Right lung (tissue), 5 donors: ENCODE results near the gene FLRT2. TPM values are rescaled to one million over a fixed set of nuclear protein-coding genes. Genes with fewer than 3 reads are reported as not detected.
A peak's percentile ranks its signal among the peaks of the same experiment; 100 is the strongest.

Source experiments
- DNase-seq, 2 donors: peaks; one replicate each; pipeline ENCODE4 v3.0.0-alpha.2; 2013
- polyA plus RNA-seq, 5 donors: library from polyadenylated mRNA; unstranded; fragments of 120-200 nt; gene quantifications; one replicate each; pipeline versions ENCODE4 v1.2.1 to v1.2.3, GENCODE V29; 2013; ENCODE audit warnings: inconsistent platforms in 1 of 5, low replicate concordance in 1 of 5; ENCODE audit not compliant: insufficient read length in 5 of 5, insufficient read depth in 1 of 5

FLRT2 gene
- polyA plus RNA-seq, 5 donors: 30.7 to 49.4 (median 44.5) TPM

GRCh38 chr14:85554106-85554505, 24.2 kb downstream of the FLRT2 start:
- DNase-seq: no peak

DNA sequence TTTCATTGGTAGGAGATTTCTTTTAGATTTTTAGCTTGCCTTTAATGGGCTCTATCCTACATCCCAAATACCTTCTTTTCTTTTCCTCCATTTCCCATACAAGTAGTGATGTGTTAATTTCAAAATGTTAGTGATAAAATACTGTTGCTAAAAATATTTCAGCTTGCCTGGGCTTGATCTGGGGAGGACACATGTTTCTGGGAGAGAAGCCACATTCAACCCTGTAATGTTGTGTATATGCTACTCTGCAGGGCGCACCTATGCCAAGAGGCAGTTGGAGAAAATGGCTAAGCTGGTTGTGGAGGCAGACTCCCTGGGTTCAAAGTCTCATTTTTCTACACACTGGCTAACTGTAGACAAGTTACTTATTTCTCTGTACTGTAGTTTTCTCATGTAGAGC, 26.3 kb downstream of the FLRT2 start:
- DNase-seq: no peak

DNA sequence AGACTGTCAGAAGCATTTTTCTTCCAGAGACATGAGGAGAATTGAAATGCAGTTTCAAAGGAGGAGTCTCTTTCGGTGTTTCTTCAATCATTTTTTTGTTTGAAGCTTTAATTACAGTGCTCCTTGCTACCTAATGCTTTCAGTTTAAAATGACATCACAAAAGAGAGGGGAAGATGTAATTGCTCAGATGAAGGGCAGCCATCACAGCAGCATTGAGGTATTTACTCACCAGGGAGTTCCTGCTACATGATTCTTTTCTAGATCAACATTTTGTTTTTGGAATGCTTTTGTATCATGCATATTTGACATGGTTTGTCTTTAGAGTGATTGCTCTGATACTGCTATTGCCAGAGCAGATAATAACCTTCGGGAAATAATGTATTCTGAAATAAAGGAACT, 28.6 kb downstream of the FLRT2 start:
- no peak for DNase-seq

DNA sequence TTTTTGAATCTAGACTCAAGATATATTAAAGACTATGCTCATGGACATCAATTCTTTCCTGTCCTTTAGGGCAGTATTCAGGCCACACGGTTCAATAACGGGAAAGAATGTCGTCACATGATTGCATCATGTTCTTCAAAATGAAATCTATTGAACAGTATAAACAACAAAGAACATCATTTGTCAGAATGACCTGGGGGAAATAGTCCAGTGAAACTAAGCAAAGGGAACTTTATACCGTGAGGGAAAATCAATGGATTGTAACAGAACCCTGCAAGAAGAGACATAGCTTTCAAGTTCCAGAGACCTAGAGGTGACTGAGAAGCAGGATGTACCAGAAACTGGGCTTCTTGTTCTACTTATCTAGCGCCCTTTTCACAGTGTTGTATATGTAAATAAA, 32.7 kb downstream of the FLRT2 start:
- DNase-seq: no peak

DNA sequence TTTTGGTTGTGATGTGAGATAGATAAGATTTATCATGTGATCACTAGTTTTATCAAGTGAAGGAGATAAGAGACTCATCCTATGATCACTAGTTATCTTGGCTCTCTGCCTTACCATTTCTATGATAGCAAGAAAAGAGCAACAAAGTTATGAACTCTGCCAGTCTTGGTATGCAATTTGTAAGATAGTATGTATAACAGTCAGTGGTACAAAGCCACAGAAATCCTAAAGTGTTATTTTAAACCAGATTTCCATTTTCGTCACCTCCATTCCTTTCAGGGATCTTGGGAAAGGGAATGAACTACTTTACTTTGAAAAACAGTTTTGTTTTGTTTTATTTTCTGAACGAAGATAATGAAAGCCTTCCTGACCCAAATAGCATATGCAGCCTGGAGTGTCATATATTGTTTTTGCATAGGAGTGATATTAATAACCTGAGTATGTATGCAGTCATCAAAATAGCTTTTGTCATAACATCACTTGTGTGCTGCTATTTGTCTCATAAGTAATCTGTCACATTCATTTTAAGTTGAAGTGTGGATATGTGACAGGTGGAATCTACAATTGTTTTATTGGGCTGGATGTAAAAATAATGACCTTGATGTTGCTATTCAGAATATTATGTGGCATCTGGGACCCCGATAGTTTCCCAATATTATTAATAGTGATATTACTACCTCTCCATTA, 35.0 kb downstream of the FLRT2 start:
- DNase-seq: no peak

DNA sequence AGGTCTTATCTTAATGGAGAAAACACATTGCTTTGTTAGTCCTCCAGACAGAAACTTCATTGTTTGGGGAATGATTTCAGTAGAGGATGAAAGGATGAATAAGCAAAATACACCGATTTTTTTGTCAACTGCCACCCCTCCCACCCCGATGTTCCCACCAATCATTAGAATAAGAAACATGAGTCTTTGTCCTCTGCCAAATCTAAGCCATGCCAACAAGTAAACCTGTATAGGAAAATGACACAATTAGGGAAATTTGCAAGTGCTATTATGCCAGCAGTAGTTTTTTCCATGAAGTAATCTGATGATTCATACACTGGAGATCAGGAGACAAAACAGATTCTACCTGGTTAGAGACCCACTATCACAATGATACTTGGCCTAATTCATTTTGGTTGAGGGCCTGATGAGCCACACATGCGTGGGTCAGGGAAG, 35.9 kb downstream of the FLRT2 start:
- DNase-seq: no peak

GRCh38 chr14:85566603-85567002, 36.7 kb downstream of the FLRT2 start:
- no peak for DNase-seq

DNA sequence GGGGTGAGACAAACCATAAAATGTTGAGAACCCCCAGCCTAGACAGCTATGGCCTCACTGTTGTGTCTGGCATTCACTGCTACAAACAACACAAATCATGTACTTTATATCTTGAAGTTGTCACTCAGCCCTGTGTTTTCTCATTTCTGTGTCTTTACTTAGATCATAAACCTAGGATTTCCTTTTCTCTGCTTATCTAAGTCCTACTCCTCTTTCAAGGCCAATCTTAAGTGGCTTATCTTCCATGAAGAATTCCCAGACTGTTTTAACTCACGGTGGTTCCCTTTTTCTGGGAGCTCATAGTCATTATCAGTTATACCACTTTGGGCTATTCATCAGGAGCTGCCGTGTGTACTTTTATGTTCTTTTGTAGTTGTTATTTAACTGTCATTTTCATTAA, 42.1 kb downstream of the FLRT2 start:
- no peak for DNase-seq

DNA sequence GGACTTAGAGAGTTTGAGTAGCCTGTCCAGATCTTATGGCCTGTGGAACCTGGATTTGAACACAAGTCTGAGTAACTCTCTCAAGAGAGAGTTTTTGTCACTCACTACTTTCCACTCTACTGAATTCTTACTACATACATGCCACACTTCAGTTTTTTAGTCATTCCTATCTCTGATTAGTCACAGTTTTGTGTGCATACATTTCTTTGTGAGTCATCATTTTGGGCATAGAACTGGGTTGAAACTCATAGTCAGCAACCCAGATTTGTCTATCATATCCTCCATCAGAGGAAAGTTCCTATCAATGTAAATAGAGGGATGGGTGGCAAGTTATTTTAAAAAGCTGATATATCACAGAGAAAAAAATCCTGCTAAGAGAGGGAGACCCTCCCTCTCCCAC, 42.9 kb downstream of the FLRT2 start:
- no peak for DNase-seq

- DNase-seq: no peak
Measured at GRCh38 chr14:85573406-85573805, 43.5 kb downstream of the FLRT2 start.

DNA sequence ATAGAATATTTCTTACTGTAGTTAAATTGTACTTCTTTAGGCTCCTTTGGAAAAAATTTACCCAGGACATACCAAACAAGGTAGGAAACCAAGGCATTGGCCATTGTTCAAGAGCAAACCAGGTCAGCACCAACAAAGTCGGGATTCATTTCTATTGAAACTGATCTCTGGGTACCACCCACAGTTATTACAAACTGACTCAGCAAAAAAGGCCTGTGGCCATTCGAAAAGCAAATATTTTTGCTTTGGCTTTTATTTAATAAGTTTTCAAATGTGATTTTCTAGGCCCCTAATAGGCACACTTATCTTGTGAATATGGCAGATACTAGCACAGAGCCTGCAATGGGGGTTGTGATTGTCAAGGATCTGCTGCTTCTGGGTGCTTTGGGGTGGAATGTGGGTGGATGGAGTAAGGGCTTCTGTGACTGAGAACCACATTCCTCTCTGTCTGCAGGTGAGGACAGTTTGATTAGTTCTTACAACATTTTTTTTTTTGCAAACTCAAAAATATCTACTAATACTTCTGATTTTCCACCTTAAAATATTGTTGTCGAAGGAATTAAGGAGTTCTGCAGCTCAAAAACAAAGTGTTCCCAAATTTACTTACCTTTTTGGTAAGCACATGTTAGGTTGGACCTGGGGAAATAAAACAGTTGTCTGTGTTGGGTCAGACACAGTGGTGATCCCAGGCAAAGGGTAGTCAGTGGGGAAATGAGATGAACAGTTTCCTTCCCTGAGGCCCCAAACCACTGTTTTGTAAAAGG, 45.1 kb downstream of the FLRT2 start:
- no peak for DNase-seq

- no peak for DNase-seq
Measured at GRCh38 chr14:85575617-85575898, 45.6 kb downstream of the FLRT2 start.

DNA sequence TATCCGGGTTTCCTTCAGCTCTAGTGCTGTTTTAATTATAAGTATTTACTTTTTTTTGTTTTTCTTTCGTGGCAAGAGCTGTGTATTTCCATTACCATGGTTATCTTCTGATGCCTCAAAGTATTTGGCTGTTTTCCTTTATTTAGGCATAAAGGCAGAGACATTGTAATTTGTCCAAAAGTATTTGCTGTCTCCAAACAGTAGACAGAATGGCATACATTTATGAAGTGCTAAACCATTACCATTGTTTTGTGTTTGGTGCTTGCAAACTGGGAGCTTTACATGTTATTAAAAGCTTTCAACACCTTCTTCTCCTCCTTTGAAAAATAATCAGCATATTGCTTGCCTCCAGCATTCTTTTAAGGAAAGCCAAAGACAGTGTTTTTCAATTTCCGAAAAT, 46.3 kb downstream of the FLRT2 start:
- peak; percentile 13 to 17 for DNase-seq

- no peak for DNase-seq
Measured at GRCh38 chr14:85576848-85577542, 47.1 kb downstream of the FLRT2 start.

GRCh38 chr14:85577543-85578114, 47.7 kb downstream of the FLRT2 start:
- no peak for DNase-seq

- no peak for DNase-seq
Measured at GRCh38 chr14:85578357-85578756, 48.4 kb downstream of the FLRT2 start.

DNA sequence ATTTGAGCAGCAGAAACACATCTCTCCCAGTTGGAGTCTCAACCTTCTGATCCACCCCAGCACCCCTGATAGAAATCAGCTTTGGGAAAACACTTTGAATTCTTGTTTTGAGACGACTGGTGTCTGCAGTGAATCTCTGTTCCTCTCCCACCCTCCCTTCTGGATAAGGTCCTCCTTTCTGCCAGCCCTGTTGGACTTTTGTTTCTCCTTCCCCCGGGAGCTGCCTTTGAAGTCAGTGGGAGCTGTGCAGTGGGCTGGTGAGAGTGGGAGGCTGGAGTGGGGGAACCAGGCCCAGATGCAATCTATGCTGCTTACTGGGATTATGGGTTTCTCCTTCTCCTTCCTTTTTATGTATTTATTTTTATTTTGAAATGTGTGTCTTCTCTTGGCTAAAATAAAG, 49.0 kb downstream of the FLRT2 start:
- no peak for DNase-seq

DNA sequence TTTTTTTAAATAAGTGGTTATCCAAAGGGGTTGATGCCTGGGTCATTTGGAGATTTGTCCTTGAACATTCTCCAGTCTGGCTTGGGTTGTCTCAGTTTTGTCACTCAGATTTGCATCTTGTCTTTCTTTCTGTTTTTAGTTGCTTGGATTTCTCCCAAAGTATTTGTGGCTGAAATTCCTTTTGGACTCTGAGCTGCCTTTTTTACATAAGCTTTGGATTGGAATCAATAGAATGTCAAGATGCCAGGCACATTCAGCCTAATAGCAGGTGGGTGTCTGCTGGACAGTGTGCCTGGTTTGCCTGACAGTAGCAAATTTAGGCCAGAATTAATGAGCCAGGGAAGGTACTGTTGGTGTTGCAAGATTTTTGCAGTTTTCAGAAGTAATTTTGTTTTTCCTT, 50.0 kb downstream of the FLRT2 start:
- no peak for DNase-seq

DNA sequence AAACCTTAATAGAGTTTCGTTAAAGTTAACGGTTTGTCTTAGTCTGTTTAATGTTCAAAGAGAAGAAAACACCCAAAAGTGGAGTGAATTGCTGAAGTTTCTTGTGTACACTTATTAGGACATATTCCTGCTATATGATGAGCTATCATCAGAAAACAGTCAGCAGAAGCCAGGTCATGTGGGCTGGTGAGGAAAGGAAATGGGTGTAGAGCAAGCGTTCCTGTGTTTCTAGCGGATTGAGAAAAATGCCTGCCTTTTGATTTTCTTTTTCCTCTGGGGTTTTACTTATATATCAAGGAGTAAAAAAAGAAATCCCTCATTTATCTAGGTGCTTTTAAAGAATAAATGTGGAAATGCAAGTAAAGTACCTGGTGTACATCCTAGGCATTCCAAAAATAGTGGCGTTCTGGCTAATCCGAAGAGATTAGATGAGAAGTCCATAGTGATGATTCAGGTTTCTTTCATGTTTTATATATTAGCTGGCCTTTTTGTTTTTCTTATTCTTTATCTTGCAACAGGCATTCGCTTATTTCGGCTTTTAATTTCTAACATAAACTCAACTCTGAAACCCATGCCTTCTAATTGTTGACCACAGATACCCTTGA, 50.7 kb downstream of the FLRT2 start:
- DNase-seq: no peak

- no peak for DNase-seq
Measured at GRCh38 chr14:85581691-85582090, 51.7 kb downstream of the FLRT2 start.

- DNase-seq: no peak
Measured at GRCh38 chr14:85583380-85583779, 53.4 kb downstream of the FLRT2 start.

DNA sequence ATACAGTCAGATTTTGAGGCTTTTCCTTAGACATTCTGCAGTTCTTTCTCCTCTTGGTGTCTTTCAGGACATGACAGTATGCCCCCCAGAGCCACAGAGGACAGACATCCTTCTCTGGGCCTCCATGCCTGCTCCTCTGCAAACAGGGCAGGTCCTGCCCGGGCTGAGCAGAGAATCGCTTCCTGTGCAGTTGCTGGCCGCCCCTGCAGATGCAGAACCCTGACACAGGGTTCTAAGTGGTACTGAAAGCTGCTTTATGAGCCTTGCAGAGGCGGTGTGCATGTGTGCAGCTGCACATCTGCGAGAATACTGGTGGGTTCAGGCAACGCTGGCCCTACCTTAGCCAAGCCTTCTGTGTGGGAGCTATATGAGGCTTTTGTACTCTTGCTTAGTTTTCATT, 54.5 kb downstream of the FLRT2 start:
- no peak for DNase-seq
